Type B pancreatic cell (in vitro differentiated cells): ENCODE data around the gene TNS3. TPM values are rescaled to one million over a fixed set of nuclear protein-coding genes. Genes with fewer than 3 reads are reported as not detected.

Experiments used
- DNase-seq: peaks from one replicate; pipeline ENCODE4 v3.0.0; 2021; ENCODE audit warnings: mixed read lengths; ENCODE audit not compliant: unreplicated experiment; ENCODE audit errors: extremely low spot score
- H3K27ac Mint-ChIP-seq: 2 replicates; pipeline ENCODE4 v1.8.0; 2021; ENCODE audit warnings: mild to moderate bottlenecking, mixed read lengths
- H3K27me3 Mint-ChIP-seq: 2 replicates; pipeline ENCODE4 v1.8.0; 2021; ENCODE audit warnings: mixed read lengths
- H3K36me3 Mint-ChIP-seq: 2 replicates; pipeline ENCODE4 v1.8.0; 2021; ENCODE audit warnings: mixed read lengths
- H3K4me1 Mint-ChIP-seq: one replicate; pipeline ENCODE4 v1.8.0; 2021; ENCODE audit warnings: mixed read lengths; ENCODE audit not compliant: unreplicated experiment
- H3K4me3 Mint-ChIP-seq: 2 replicates; pipeline ENCODE4 v1.8.0; 2021; ENCODE audit warnings: mild to moderate bottlenecking, mixed read lengths
- H3K9me3 Mint-ChIP-seq: 2 replicates; pipeline ENCODE4 v1.8.0; 2021; ENCODE audit warnings: mixed read lengths
- total RNA-seq: library from RNA; stranded (reverse); gene quantifications from 2 replicates; pipeline ENCODE4 v1.2.1, GENCODE V29; 2021; ENCODE audit warnings: low replicate concordance
- TF ChIP-seq, protein P1 (sequence below): fragments of 200-600 bp; sonication (generic); conservative IDR thresholded peaks from 2 replicates; pipeline ENCODE4 v1.5.0; 2021; ENCODE audit warnings: antibody characterized with exemption, mild to moderate bottlenecking

TNS3 gene
- total RNA-seq, 1 donor from 2014 or later, result 138 TPM

DNA sequence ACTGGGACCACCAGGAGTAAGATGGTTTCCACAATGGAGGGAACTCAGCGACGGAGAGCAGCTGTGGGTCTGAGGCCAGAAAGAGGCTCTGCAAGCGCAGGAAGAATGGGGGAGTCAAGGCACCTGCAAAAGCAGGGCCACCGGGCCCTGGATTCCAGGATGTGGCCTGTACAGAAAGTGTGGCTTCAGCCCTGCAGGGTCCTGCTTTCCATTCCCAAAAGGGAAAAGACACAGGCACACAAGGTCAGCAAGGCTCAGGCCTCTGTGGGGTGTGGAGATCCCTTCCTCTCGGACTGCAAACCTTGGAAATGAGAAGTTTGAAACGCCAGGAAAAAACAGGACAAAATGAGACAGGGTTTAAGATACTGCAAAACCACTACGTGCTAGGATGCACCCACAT, 232.5 kb downstream of the TNS3 start:
- Mint-ChIP-seq H3K9me3 (no peaks in the 10 kb centered on the region), H3K27me3 (no peaks in the 10 kb centered on the region), H3K4me3 (no peak overlapping the region), H3K36me3 (peaks cover 15% of the 10 kb centered on the region), H3K27ac (no peak overlapping the region), H3K4me1 (peaks cover 26% of the 10 kb centered on the region)
- TF ChIP-seq, protein P1, sequence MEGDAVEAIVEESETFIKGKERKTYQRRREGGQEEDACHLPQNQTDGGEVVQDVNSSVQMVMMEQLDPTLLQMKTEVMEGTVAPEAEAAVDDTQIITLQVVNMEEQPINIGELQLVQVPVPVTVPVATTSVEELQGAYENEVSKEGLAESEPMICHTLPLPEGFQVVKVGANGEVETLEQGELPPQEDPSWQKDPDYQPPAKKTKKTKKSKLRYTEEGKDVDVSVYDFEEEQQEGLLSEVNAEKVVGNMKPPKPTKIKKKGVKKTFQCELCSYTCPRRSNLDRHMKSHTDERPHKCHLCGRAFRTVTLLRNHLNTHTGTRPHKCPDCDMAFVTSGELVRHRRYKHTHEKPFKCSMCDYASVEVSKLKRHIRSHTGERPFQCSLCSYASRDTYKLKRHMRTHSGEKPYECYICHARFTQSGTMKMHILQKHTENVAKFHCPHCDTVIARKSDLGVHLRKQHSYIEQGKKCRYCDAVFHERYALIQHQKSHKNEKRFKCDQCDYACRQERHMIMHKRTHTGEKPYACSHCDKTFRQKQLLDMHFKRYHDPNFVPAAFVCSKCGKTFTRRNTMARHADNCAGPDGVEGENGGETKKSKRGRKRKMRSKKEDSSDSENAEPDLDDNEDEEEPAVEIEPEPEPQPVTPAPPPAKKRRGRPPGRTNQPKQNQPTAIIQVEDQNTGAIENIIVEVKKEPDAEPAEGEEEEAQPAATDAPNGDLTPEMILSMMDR, result no peak
- no peak for DNase-seq

DNA sequence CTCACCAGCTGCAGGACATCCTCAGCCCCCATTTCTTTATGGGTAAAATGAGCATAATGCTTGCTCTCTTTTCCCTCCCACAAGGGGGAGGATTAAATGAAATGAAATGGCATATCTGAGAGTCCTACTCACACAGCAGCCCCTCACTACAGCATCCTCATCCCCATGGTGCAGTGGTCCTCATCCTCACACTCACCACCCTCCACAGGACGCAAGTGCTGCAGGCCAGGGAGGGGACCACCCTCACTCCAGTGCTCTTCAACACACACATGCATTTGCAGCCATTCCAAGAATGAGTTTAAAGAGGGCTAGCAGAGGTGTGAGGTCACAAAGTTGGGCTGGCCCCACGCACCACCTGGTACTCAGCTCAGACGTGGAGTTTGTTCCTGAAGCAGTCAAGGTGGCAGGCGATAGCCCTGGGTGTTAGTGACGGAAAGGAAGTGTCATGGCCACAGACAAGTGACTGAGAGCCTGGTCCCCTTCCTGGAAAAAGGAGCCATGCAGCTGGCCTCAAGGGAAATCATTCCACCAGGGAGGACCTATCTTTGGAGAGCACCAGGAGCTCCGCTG, 234.0 kb downstream of the TNS3 start:
- DNase-seq, result no peak
- peaks cover 19% of the 10 kb centered on the region for H3K36me3 Mint-ChIP-seq
- H3K4me1 Mint-ChIP-seq, result peaks cover 17% of the 10 kb centered on the region
- no peaks in the 10 kb centered on the region for H3K9me3 Mint-ChIP-seq
- TF ChIP-seq, protein P1, result no peak
- no peak overlapping the region for H3K4me3 Mint-ChIP-seq
- no peak overlapping the region for H3K27ac Mint-ChIP-seq
- H3K27me3 Mint-ChIP-seq, result no peaks in the 10 kb centered on the region

DNA sequence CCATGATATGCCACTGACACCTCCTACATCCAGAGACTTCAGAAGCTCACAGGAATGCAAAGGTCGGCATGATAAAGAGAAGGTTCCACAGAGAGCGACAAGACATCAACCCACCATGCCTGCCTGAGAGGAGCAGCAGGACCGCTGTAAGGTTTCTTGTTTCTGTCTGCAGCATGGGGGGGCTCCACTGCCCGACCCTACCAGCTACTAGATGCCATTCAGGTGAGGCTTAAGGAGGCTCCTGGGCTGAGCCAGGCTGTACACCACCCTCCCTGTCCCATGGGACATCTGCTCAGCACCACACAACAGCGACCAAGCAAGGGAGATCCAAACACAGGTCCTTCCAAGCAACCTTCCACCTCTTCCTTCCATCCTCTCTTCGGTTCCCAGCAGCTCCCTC, 234.6 kb downstream of the TNS3 start:
- Mint-ChIP-seq H3K27me3 (no peaks in the 10 kb centered on the region), H3K9me3 (no peaks in the 10 kb centered on the region), H3K36me3 (peaks cover 19% of the 10 kb centered on the region), H3K27ac (no peak overlapping the region), H3K4me3 (no peak overlapping the region), H3K4me1 (peaks cover 17% of the 10 kb centered on the region)
- TF ChIP-seq, protein P1, result no peak
- DNase-seq, result no peak

DNA sequence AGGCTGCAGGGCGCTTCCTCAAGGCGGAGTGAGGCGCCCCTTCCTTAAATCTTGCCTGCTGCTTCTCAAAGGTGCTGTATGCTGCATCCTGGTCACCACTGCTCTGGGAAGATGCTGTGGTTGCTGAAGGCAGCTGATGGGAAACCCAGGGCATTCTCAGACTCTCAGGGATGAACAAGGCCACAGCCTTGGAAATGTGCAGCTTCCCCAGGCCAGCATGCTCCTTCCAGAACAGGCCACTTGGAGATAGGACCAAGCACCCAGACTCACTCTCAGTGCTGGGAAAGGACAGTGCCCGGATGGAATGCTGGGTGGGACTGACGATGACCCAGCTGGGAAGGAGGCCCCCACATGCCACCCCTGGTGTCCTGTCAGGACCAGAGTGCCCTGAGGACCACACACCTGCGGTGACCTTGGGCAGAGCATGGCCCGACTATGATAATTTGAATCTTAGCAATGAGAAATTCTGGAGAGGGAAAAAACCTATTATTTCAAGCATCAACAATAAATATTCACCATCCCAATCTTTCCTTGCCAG, 235.5 kb downstream of the TNS3 start:
- Mint-ChIP-seq H3K36me3 (peaks cover 25% of the 10 kb centered on the region), H3K27ac (no peak overlapping the region), H3K27me3 (no peaks in the 10 kb centered on the region), H3K4me3 (no peak overlapping the region), H3K4me1 (peaks cover 17% of the 10 kb centered on the region), H3K9me3 (no peaks in the 10 kb centered on the region)
- no peak for DNase-seq
- TF ChIP-seq, protein P1, result no peak

DNA sequence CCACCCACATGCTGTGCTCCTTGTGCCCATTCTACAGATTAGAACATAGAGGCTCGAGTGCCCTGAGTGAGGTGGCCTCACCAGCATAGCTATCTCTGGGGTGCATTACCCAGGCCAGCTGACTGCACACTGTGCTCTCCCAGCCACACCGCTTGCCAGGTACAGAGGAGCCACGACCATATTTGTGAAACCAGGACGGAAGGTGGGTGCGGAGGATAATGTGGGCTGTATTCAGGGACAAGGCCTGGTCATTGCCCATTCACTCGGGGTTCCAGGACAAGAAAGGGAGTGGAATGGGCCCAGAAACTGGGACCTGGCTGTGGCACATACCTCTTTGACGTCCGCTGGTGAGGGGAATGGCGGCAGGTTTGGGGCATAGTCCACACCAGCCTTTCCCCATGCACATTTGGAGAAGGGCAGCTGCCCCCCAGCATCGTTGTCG, 236.0 kb downstream of the TNS3 start:
- H3K36me3 Mint-ChIP-seq, result peaks cover 30% of the 10 kb centered on the region
- TF ChIP-seq, protein P1, result no peak
- no peaks in the 10 kb centered on the region for H3K27me3 Mint-ChIP-seq
- peaks cover 17% of the 10 kb centered on the region for H3K4me1 Mint-ChIP-seq
- no peak for DNase-seq
- H3K4me3 Mint-ChIP-seq, result no peak overlapping the region
- H3K27ac Mint-ChIP-seq, result no peak overlapping the region
- H3K9me3 Mint-ChIP-seq, result no peaks in the 10 kb centered on the region
